ENCODE data around the gene ASXL2.

The ASXL2 gene

DNA sequence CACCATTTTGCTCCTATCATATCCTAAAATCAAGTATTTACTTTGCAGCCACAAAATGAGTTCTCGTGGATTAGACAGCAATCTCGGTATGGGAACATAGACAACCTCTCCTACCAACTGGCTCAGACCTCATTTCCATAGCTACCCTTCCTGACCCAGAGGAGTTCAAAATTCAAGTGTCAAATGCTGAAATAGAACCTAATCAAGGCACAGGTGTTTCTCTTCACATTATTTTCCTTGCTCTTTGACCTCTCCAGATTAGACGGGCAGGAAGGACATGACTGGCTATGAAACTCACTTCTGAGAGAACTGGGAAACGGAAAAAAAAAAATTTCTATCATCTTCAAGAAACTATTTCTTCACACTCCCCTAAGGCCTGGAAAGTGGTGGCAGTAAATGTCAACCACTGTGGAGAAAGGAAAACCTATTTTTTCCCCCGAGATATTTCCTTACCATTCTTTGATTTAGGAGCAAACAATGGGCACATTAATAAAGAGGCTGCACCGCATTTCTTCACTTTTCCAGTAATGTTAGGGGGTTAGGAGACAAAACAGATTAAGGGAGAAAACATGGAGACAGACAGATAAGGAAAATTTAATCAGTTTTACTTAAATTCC, 141.3 kb downstream of the ASXL2 start:
- Histone ChIP-seq H3K27ac (replicated peaks) (no peak overlapping the region), H3K27me3 (ENCODE audit: insufficient read depth, poor library complexity, severe bottlenecking) (no peaks in the 10 kb centered on the region), H3K4me3 (replicated peaks; ENCODE audit: insufficient read depth, low read length) (no peak overlapping the region)
- no peak for DNase-seq (ENCODE audit: low read depth in 1 of 2, low spot score in 1 of 2)
- TF ChIP-seq POLR2AphosphoS5 (IDR thresholded peaks at IDR 0.05; ENCODE audit: low read depth), result no peak
- TF ChIP-seq GABPA (IDR thresholded peaks at IDR 0.05; ENCODE audit: low read depth), result no peak
- TF ChIP-seq SPI1 (IDR thresholded peaks at IDR 0.05; ENCODE audit: borderline replicate concordance, low read depth), result no peak
- no peak for TF ChIP-seq REST (IDR thresholded peaks at IDR 0.05; ENCODE audit: insufficient replicate concordance, low read depth)
- TF ChIP-seq CTCF (IDR thresholded peaks at IDR 0.05; ENCODE audit: insufficient read depth, low read length), result no peak

DNA sequence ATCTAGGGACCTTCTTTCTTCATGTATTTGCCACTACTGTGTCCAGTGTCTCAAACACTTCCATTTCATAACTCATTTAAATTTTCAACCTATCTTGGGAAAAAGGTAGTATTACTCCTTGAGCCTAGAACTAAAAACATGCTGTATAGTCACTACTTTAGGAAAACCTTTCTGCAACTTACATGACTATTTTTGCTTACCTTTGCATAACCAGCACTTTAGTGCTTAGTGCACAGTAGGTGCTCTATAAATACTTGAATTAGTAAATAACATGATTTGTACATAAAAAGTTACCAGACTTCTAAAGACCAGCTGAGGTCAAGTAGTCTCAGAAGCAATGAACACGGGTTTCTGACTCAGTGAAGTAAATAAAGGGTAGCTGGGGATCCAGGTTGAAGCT, 142.5 kb downstream of the ASXL2 start:
- no peak for DNase-seq (ENCODE audit: low read depth in 1 of 2, low spot score in 1 of 2)
- TF ChIP-seq SPI1 (IDR thresholded peaks at IDR 0.05; ENCODE audit: borderline replicate concordance, low read depth) (no peak), REST (IDR thresholded peaks at IDR 0.05; ENCODE audit: insufficient replicate concordance, low read depth) (no peak), GABPA (IDR thresholded peaks at IDR 0.05; ENCODE audit: low read depth) (no peak), POLR2AphosphoS5 (IDR thresholded peaks at IDR 0.05; ENCODE audit: low read depth) (no peak), CTCF (IDR thresholded peaks at IDR 0.05; ENCODE audit: insufficient read depth, low read length) (no peak)
- H3K27me3 ChIP-seq (ENCODE audit: insufficient read depth, poor library complexity, severe bottlenecking), result no peaks in the 10 kb centered on the region
- H3K4me3 ChIP-seq (replicated peaks; ENCODE audit: insufficient read depth, low read length), result no peak overlapping the region
- H3K27ac ChIP-seq (replicated peaks), result no peak overlapping the region

DNA sequence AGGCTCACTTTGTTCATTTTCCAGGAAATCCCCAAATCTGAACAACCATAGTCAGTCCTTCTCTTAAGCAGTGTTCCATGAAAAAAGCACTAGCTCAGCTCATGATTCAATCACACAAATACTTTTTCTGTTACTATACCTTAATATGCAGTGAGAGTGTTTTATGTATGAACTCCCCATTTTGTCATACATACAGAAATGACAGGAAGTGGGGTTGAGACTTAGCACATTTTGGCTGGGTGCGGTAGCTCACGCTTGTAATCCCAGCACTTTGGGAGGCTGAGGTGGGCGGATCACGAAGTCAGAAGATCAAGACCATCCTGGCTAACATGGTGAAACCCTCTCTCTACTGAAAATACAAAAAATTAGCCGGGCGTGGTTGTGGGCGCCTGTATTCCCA, 149.7 kb downstream of the ASXL2 start:
- no peak overlapping the region for H3K27ac ChIP-seq (replicated peaks)
- no peak for DNase-seq (ENCODE audit: low read depth in 1 of 2, low spot score in 1 of 2)
- H3K27me3 ChIP-seq (ENCODE audit: insufficient read depth, poor library complexity, severe bottlenecking), result no peaks in the 10 kb centered on the region
- TF ChIP-seq POLR2AphosphoS5 (IDR thresholded peaks at IDR 0.05; ENCODE audit: low read depth), result no peak
- TF ChIP-seq REST (IDR thresholded peaks at IDR 0.05; ENCODE audit: insufficient replicate concordance, low read depth), result no peak
- no peak for TF ChIP-seq CTCF (IDR thresholded peaks at IDR 0.05; ENCODE audit: insufficient read depth, low read length)
- TF ChIP-seq SPI1 (IDR thresholded peaks at IDR 0.05; ENCODE audit: borderline replicate concordance, low read depth), result no peak
- no peak for TF ChIP-seq GABPA (IDR thresholded peaks at IDR 0.05; ENCODE audit: low read depth)
- no peak overlapping the region for H3K4me3 ChIP-seq (replicated peaks; ENCODE audit: insufficient read depth, low read length)
